ENCODE measurements around the gene SASH3. TPM values are rescaled to one million over a fixed set of nuclear protein-coding genes. Genes with fewer than 3 reads are reported as not detected.

Gene SASH3
- total RNA-seq, 1 experiment from 2014 or later, result 0.42 TPM

DNA sequence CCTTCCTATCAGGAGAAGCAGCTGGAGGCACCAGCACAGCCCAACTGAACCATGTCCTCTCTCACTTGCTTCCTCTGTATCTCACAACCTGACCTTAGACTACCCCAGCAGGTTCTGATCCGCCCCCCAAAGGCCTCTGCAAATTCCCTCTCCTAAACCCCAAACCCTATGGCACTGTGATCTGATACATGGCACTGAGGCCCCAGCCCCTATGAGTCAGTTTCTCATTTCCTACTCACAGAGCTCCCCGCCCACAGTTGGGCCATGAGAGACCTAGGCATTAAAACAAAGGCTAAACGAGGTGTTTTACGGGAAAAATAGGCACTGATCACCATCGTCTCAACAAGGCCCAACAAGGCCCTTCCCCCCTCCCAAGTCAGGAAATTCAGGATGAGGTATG, 19.1 kb downstream of the SASH3 start:
- Histone ChIP-seq H3K27me3 (ENCODE audit: insufficient read depth, low read length) (no peaks in the 10 kb centered on the region), H3K27ac (ENCODE audit: low read depth, low read length) (no peak overlapping the region), H3K9me3 (ENCODE audit: control insufficient read depth in 1 of 2, insufficient read depth in 1 of 2, low read depth in 1 of 2, low read length in 2 of 2) (no peaks in the 10 kb centered on the region), H3K4me2 (ENCODE audit: low read length) (no peak overlapping the region), H2AFZ (ENCODE audit: low read depth, low read length, poor library complexity, severe bottlenecking) (no peak overlapping the region), H3K9ac (ENCODE audit: low read length) (no peak overlapping the region), H3K4me1 (ENCODE audit: control insufficient read depth in 1 of 2, insufficient read depth in 2 of 2, low read length in 2 of 2) (no peaks in the 10 kb centered on the region), H3K79me2 (ENCODE audit: insufficient read depth, low read length) (no peaks in the 10 kb centered on the region), H3K9me2 (ENCODE audit: insufficient read depth) (no peaks in the 10 kb centered on the region), H3K4me3 (replicated peaks in 1 of 2; ENCODE audit: low read depth in 1 of 2, low read length in 2 of 2) (no peak overlapping the region), H3K36me3 (ENCODE audit: control insufficient read depth in 1 of 2, insufficient read depth in 2 of 2, low read length in 2 of 2) (no peaks in the 10 kb centered on the region), H4K20me1 (ENCODE audit: insufficient read depth) (no peaks in the 10 kb centered on the region)
- CTCF ChIA-PET, result no interaction called here
- POLR2A ChIA-PET, result no interaction called here
- TF ChIP-seq SIN3A (IDR thresholded peaks at IDR 0.05; ENCODE audit: low read depth) (no peak), ZNF274 (IDR thresholded peaks at IDR 0.05; ENCODE audit: low read depth, low read length) (no peak), FOSL1 (IDR thresholded peaks at IDR 0.05; ENCODE audit: low read depth) (no peak), YY1 (IDR thresholded peaks at IDR 0.05; ENCODE audit: extremely low read depth, insufficient replicate concordance, low read depth, low read length) (no peak), ELF1 (IDR thresholded peaks at IDR 0.05; ENCODE audit: borderline replicate concordance, low read depth) (no peak), TCF7L2 (IDR thresholded peaks at IDR 0.05; ENCODE audit: borderline replicate concordance, extremely low read depth, insufficient read depth, insufficient read length) (no peak), CEBPB (IDR thresholded peaks at IDR 0.05; ENCODE audit: low read depth) (no peak), EGR1 (IDR thresholded peaks at IDR 0.05; ENCODE audit: low read depth) (no peak), CBX3 (IDR thresholded peaks at IDR 0.05; ENCODE audit: low read depth) (no peak), EZH2 (IDR thresholded peaks at IDR 0.05) (no peak), SP1 (IDR thresholded peaks at IDR 0.05; ENCODE audit: low read depth) (no peak), JUND (IDR thresholded peaks at IDR 0.05) (no peak), EZH2phosphoT487 (IDR thresholded peaks at IDR 0.05; ENCODE audit: borderline replicate concordance) (no peak), POLR2A (IDR thresholded peaks at IDR 0.05; ENCODE audit: borderline replicate concordance, extremely low read depth, insufficient read depth, insufficient read length) (no peak)
- TF ChIP-seq, protein P1, sequence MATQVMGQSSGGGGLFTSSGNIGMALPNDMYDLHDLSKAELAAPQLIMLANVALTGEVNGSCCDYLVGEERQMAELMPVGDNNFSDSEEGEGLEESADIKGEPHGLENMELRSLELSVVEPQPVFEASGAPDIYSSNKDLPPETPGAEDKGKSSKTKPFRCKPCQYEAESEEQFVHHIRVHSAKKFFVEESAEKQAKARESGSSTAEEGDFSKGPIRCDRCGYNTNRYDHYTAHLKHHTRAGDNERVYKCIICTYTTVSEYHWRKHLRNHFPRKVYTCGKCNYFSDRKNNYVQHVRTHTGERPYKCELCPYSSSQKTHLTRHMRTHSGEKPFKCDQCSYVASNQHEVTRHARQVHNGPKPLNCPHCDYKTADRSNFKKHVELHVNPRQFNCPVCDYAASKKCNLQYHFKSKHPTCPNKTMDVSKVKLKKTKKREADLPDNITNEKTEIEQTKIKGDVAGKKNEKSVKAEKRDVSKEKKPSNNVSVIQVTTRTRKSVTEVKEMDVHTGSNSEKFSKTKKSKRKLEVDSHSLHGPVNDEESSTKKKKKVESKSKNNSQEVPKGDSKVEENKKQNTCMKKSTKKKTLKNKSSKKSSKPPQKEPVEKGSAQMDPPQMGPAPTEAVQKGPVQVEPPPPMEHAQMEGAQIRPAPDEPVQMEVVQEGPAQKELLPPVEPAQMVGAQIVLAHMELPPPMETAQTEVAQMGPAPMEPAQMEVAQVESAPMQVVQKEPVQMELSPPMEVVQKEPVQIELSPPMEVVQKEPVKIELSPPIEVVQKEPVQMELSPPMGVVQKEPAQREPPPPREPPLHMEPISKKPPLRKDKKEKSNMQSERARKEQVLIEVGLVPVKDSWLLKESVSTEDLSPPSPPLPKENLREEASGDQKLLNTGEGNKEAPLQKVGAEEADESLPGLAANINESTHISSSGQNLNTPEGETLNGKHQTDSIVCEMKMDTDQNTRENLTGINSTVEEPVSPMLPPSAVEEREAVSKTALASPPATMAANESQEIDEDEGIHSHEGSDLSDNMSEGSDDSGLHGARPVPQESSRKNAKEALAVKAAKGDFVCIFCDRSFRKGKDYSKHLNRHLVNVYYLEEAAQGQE (IDR thresholded peaks at IDR 0.05; ENCODE audit: low read depth), result no peak
- TF ChIP-seq, protein P2, sequence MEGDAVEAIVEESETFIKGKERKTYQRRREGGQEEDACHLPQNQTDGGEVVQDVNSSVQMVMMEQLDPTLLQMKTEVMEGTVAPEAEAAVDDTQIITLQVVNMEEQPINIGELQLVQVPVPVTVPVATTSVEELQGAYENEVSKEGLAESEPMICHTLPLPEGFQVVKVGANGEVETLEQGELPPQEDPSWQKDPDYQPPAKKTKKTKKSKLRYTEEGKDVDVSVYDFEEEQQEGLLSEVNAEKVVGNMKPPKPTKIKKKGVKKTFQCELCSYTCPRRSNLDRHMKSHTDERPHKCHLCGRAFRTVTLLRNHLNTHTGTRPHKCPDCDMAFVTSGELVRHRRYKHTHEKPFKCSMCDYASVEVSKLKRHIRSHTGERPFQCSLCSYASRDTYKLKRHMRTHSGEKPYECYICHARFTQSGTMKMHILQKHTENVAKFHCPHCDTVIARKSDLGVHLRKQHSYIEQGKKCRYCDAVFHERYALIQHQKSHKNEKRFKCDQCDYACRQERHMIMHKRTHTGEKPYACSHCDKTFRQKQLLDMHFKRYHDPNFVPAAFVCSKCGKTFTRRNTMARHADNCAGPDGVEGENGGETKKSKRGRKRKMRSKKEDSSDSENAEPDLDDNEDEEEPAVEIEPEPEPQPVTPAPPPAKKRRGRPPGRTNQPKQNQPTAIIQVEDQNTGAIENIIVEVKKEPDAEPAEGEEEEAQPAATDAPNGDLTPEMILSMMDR (IDR thresholded peaks at IDR 0.05 in 2 of 3, conservative IDR thresholded peaks at IDR 0.05 in 1 of 3; ENCODE audit: borderline replicate concordance in 1 of 3, insufficient read depth in 1 of 3, low read depth in 2 of 3, low read length in 2 of 3), result no peak
- no TSS peak for BruUV-seq (replicated peaks)
- ATAC-seq, result no peak
- intact Hi-C loops (cut with micrococcal nuclease), result no loop called here
- RAD21 ChIA-PET (ENCODE audit: low non-redundant PET in 1 of 2, low total read pairs in 2 of 2, uncharacterized antibody in 2 of 2, unreplicated experiment in 2 of 2), result no interaction called here
- DNase-seq (ENCODE audit: low read depth, low spot score), result no peak

Measured in HCT116 (cell line).